ENCODE data around the gene POLD1. TPM values are rescaled to one million over a fixed set of nuclear protein-coding genes. Genes with fewer than 3 reads are reported as not detected.
A peak's percentile ranks its signal among the peaks of the same experiment; 100 is the strongest.

POLD1 gene
- total RNA-seq, 4 donors from 2014 or later: 10.0 to 17.2 (median 11.7) TPM

- ATAC-seq (ENCODE audit: low FRiP score): no peak
- no peak for TF ChIP-seq CTCF (IDR thresholded peaks at IDR 0.05)
- DNase-seq (ENCODE audit: low spot score): no peak
Observed at GRCh38 chr19:50410109-50410508, 26.0 kb downstream of the POLD1 start.

DNA sequence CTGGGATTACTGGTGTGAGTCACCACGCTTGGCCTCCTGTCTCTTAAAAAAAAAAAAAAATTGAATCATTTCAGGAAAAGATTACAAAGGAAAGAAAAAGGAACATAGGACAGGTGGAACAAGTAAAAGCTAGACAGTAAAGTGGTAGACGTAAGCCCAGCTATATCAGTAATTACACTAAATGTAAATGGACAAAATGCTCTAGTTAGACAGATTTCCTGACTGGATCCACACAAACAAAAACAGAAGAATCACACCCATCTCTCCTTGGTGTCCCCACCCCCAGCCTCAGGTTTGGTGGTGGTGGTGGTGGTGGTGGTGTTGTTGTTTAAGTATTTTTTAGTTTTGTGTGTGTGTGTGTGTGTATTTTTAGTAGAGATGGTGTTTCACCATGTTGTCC lies 28.3 kb downstream of the POLD1 start:
- TF ChIP-seq CTCF (IDR thresholded peaks at IDR 0.05): no peak
- no peak for DNase-seq (ENCODE audit: low spot score)
- no peak for ATAC-seq (ENCODE audit: low FRiP score)

GRCh38 chr19:50413096-50413495 lies 28.9 kb downstream of the POLD1 start:
- DNase-seq (ENCODE audit: low spot score) (no peak), ATAC-seq (ENCODE audit: low FRiP score) (no peak)
- TF ChIP-seq CTCF (IDR thresholded peaks at IDR 0.05): no peak

DNA sequence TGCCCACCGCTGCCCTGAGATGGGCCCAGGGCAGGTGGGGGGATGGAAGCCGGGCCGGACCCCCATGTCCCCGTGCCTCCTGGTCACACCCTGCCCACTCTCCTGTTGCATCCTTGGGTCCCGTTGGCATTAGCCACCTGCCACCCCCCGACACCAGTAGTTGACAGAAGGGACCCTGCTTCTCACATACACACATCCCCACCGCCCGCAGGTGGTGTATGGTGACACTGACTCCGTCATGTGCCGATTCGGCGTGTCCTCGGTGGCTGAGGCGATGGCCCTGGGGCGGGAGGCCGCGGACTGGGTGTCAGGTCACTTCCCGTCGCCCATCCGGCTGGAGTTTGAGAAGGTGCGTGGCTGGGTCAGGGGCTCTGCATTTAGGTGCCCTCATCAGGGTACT lies 29.4 kb downstream of the POLD1 start:
- no peak for TF ChIP-seq CTCF (IDR thresholded peaks at IDR 0.05)
- ATAC-seq (ENCODE audit: low FRiP score) (no peak), DNase-seq (ENCODE audit: low spot score) (no peak)

- peak; percentile 72 for DNase-seq (ENCODE audit: low spot score)
- ATAC-seq (ENCODE audit: low FRiP score): peak; percentile 82
- peak in 1 of 3 donors; percentile 69 for TF ChIP-seq CTCF (IDR thresholded peaks at IDR 0.05)
Observed at GRCh38 chr19:50414864-50415660, 30.9 kb downstream of the POLD1 start.

DNA sequence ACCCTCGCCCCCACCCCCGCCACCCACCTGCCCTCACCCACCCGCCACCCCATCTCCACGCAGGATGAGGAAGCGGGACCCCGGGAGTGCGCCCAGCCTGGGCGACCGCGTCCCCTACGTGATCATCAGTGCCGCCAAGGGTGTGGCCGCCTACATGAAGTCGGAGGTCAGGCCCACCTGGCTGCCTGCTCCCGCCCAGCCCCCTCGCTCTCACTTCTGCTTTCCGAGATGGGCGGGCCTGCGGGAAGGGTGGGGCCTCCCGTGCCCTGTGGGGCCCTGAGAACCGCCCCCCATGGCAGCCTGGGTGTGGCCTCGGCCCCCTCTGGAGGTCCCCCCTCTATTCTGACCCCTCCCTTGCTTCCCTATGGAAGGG lies 31.5 kb downstream of the POLD1 start:
- DNase-seq (ENCODE audit: low spot score): no peak
- TF ChIP-seq CTCF (IDR thresholded peaks at IDR 0.05): no peak
- no peak for ATAC-seq (ENCODE audit: low FRiP score)

Measured in omental fat pad (tissue), 4 donors.